NCI-H446 treated with DMSO at 0.1 percent for 48 hours (cell line): Measurements from ENCODE around the gene F8A2.
A peak's percentile ranks its signal among the peaks of the same experiment; 100 is the strongest.
"Not testable (repeated sequence)": the region's sequence is repeated elsewhere in the genome, so short reads cannot be mapped to it uniquely, and the experiment has no call there.

Experiments
- DNase-seq: peaks from one replicate; lab custom pipeline; 2025; lab: John Stamatoyannopoulos, UW

F8A2 gene

GRCh38 chrX:155381843-155382528 is at the start of gene F8A2:
Gene F8A2, plus strand, starts transcription at chrX:155382095. Its CDS starts 20 bp downstream, at chrX:155382115.
- DNase-seq, result not testable (repeated sequence)

GRCh38 chrX:155333544-155334100 is 48.3 kb upstream of the F8A2 start:
- DNase-seq, result no peak

GRCh38 chrX:155334486-155335336 is 47.2 kb upstream of the F8A2 start, which contains the start of gene CLIC2:
Gene CLIC2, minus strand, starts transcription at chrX:155334614. Its CDS starts 187 bp downstream, at chrX:155334427.
- DNase-seq, result peak; percentile 90

- not testable (repeated sequence) for DNase-seq
Measured at GRCh38 chrX:155335337-155335712, 46.6 kb upstream of the F8A2 start.

- not testable (repeated sequence) for DNase-seq
Measured at GRCh38 chrX:155345689-155346088, 36.2 kb upstream of the F8A2 start.

- DNase-seq, result not testable (repeated sequence)
Measured at GRCh38 chrX:155349448-155349847, 32.4 kb upstream of the F8A2 start.

GRCh38 chrX:155363712-155364111 is 18.2 kb upstream of the F8A2 start:
- DNase-seq, result not testable (repeated sequence)

- DNase-seq, result not testable (repeated sequence)
Measured at GRCh38 chrX:155373777-155374458, 8.0 kb upstream of the F8A2 start.

- not testable (repeated sequence) for DNase-seq
Measured at GRCh38 chrX:155379802-155380201, 2.1 kb upstream of the F8A2 start.

GRCh38 chrX:155382529-155382967 is 653 bp downstream of the F8A2 start:
- DNase-seq, result not testable (repeated sequence)

GRCh38 chrX:155389634-155390033 is 7.7 kb downstream of the F8A2 start:
- DNase-seq, result no peak

- DNase-seq, result not testable (repeated sequence)
Measured at GRCh38 chrX:155394747-155395276, 12.9 kb downstream of the F8A2 start.

GRCh38 chrX:155406429-155406828 is 24.5 kb downstream of the F8A2 start:
- DNase-seq, result no peak

GRCh38 chrX:155417769-155418168 is 35.9 kb downstream of the F8A2 start:
- DNase-seq, result no peak
